Measurements from ENCODE around the gene TSNAX. TPM values are rescaled to one million over a fixed set of nuclear protein-coding genes. Genes with fewer than 3 reads are reported as not detected.

Gene TSNAX
- total RNA-seq, 1 experiment from 2014 or later, result 26.8 TPM

- Histone ChIP-seq H3K9me3 (no peaks in the 10 kb centered on the region), H3K27me3 (0 out of 2 replicates have a peak, but pooled peaks cover 3% of the 10 kb centered on the region), H3K36me3 (no peaks in the 10 kb centered on the region), H3K4me3 (no peak overlapping the region)
- no peak for DNase-seq
Observed at GRCh38 chr1:231508497-231508896, 20.0 kb upstream of the TSNAX start.

DNA sequence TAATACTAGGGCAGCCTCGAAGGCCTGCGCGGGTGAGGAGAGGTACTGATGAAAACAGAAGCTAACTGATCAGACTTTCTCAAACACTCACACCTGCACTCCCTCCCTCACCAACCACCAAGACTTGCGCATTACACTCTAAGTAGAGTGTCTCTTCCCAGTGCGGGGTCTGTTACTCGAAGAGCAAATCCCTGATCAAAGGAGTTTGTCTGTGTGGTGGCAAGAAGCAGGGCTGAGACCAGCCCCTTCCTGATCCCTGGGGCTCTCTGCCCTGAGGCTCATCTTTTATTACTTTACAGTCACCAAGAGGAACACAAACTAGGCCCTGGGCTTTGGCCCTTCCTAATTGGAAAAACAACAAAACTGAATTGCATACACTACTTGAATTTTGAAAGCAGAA, 19.5 kb upstream of the TSNAX start:
- H3K36me3 ChIP-seq, result no peaks in the 10 kb centered on the region
- no peaks in the 10 kb centered on the region for H3K9me3 ChIP-seq
- no peaks in the 10 kb centered on the region for H3K27me3 ChIP-seq
- no peak overlapping the region for H3K4me3 ChIP-seq
- DNase-seq, result no peak

DNA sequence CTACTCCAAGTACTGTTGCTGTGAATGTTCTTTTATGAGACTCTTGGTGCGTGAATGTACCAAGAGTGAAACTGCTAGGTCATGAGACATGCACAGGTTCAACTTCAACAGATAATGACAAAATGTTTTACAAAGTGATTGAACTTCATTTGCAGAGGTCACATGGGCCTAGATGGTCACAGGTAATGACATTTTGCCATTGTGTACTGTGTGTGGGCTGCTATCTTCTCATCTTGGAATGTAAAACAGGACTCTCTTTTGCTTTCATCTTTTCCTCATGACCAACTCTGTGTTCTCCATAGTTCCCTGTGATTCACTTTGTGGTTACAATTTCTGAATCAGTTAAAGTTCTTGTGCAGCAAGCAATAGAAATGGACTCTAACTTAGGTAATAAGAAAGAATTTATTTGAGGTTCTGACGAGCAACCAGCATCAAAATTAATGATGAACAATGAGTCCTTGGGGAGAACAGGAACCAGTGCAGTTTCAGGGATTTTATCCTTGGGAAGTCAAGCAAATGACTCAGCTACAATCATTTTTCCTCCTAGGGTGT, 16.2 kb upstream of the TSNAX start:
- no peak for DNase-seq
- Histone ChIP-seq H3K36me3 (no peaks in the 10 kb centered on the region), H3K9me3 (no peaks in the 10 kb centered on the region), H3K4me3 (no peak overlapping the region), H3K27me3 (no peaks in the 10 kb centered on the region)

DNA sequence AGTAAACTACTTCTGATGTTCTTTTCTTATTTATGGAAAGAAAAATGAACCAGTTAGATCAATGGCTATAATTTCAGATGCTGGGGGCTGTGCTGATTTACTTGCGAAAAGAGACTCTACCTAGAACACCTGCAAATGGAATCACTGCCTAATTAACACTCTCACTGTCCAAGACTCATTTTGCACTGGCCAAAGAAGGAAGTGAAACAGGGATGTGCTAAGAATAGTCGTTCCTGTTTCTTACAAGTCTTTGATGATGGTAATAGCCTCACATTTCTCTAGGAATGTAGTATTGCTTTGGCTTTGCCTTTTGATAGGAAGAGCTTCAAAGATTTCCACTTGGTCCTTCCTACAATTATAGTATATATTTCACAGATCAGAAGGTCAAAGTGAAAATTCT, 12.7 kb upstream of the TSNAX start:
- H3K27me3 ChIP-seq, result no peaks in the 10 kb centered on the region
- H3K36me3 ChIP-seq, result no peaks in the 10 kb centered on the region
- DNase-seq, result no peak
- H3K9me3 ChIP-seq, result no peaks in the 10 kb centered on the region
- no peak overlapping the region for H3K4me3 ChIP-seq

GRCh38 chr1:231517076-231517475, 11.4 kb upstream of the TSNAX start:
- no peaks in the 10 kb centered on the region for H3K36me3 ChIP-seq
- H3K27me3 ChIP-seq, result no peaks in the 10 kb centered on the region
- no peaks in the 10 kb centered on the region for H3K9me3 ChIP-seq
- H3K4me3 ChIP-seq, result no peak overlapping the region
- no peak for DNase-seq

DNA sequence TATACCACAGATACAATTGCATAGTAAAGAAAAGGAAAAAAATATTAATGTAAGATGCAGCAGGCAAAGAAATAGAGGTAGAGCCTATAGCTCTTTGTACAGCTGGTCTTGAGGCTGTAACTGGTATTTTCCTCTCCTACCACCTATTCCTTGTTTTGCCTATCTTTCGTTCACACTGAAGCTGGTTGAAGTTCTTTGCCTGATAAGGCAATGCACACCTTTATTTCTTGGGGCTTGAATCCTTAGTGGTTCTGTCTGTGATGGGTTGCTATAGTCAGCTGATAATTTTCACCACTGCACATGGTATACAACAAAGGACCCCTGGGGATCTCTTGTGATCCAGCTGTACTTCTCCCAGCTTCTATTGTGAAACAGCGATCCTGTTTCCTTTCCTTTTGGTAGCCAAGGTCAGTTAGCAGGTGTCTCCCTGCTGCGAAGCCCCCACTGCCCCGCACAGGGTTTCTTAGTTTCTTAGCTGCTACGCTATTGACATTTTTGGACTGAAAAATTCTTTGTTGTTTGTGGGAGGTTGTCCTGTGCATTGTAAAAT, 9.9 kb upstream of the TSNAX start:
- Histone ChIP-seq H3K27me3 (no peaks in the 10 kb centered on the region), H3K36me3 (no peaks in the 10 kb centered on the region), H3K4me3 (no peak overlapping the region)

GRCh38 chr1:231519166-231519565, 9.3 kb upstream of the TSNAX start:
- Histone ChIP-seq H3K27me3 (no peaks in the 10 kb centered on the region), H3K36me3 (no peaks in the 10 kb centered on the region), H3K9me3 (no peaks in the 10 kb centered on the region), H3K4me3 (no peak overlapping the region)
- DNase-seq, result no peak

More for the DNA sequence above, 9.9 kb upstream of the TSNAX start:
- DNase-seq, result no peak
- no peaks in the 10 kb centered on the region for H3K9me3 ChIP-seq

GRCh38 chr1:231522038-231522437, 6.4 kb upstream of the TSNAX start:
- Histone ChIP-seq H3K4me3 (no peak overlapping the region), H3K36me3 (no peaks in the 10 kb centered on the region), H3K27me3 (no peaks in the 10 kb centered on the region), H3K9me3 (no peaks in the 10 kb centered on the region)
- no peak for DNase-seq

- H3K36me3 ChIP-seq, result no peaks in the 10 kb centered on the region
- no peaks in the 10 kb centered on the region for H3K9me3 ChIP-seq
Observed at GRCh38 chr1:231522931-231523642, 5.4 kb upstream of the TSNAX start.

GRCh38 chr1:231523816-231524215, 4.7 kb upstream of the TSNAX start:
- H3K36me3 ChIP-seq, result no peaks in the 10 kb centered on the region
- no peak overlapping the region for H3K4me3 ChIP-seq
- H3K27me3 ChIP-seq, result no peaks in the 10 kb centered on the region
- no peaks in the 10 kb centered on the region for H3K9me3 ChIP-seq
- DNase-seq, result no peak

More at GRCh38 chr1:231522931-231523642, 5.4 kb upstream of the TSNAX start:
- Histone ChIP-seq H3K4me3 (no peak overlapping the region), H3K27me3 (no peaks in the 10 kb centered on the region)
- no peak for DNase-seq

GRCh38 chr1:231526536-231526935, 1.9 kb upstream of the TSNAX start:
- no peak for DNase-seq
- Histone ChIP-seq H3K9me3 (no peaks in the 10 kb centered on the region), H3K4me3 (no peak overlapping the region)

DNA sequence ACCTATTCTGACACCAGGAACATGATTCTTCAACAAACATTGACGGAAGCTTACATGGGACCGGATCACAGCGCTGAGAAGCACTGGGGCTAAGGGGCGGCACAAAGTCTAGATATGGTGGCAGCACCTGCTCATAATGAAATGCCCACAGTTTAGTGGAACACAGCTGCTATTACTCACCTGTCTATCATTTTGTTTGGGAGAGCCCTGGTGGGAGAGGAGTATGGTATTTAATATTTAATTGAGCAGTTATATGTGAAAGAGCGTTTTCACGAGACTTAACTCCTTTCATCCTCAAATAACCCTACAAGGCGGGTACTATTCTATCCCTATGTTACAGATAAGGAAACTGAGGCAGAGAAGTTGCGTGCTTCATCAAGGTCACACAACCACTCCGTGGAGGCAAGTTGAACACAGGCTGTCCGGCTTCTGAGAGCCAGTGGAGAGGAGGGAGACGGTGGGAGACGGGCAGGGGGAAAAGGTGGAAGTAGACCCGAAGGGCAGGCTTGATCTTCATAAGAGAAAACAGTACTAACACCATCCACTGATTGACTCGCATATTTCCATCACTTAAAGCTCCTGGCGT, 790 bp upstream of the TSNAX start:
- Histone ChIP-seq H3K4me3 (peak overlapping the region; percentile 87), H3K9me3 (no peaks in the 10 kb centered on the region), H3K36me3 (peaks cover 20% of the 10 kb centered on the region), H3K27me3 (no peaks in the 10 kb centered on the region)
- no peak for DNase-seq

More at GRCh38 chr1:231526536-231526935, 1.9 kb upstream of the TSNAX start:
- H3K36me3 ChIP-seq, result peaks cover 18% of the 10 kb centered on the region
- no peaks in the 10 kb centered on the region for H3K27me3 ChIP-seq

GRCh38 chr1:231533240-231533639, 4.8 kb downstream of the TSNAX start:
- no peak overlapping the region for H3K4me3 ChIP-seq
- no peak for DNase-seq
- peaks cover 62% of the 10 kb centered on the region for H3K36me3 ChIP-seq
- H3K27me3 ChIP-seq, result no peaks in the 10 kb centered on the region
- no peaks in the 10 kb centered on the region for H3K9me3 ChIP-seq

DNA sequence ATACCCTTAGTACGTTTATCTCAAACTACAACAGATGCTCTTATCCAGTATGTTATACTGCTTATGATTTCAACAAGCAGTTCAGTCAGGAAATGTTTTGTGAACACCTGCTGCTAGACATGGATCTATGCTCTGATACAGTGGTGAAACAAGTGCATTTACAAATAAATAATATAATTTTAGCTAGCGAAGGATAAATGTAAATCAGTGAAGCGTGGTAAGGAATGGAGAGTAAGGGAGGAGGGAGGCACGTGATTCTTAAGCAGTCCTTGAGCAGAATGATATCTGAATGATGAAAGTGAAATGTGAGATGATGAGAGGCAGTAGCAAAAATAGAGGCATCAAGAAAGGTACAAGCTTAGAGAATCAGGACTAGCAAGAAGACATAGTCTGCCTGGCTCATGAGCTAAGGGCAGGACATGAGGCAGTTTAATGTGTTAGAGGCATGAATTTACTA, 6.3 kb downstream of the TSNAX start:
- Histone ChIP-seq H3K4me3 (no peak overlapping the region), H3K36me3 (peaks cover 70% of the 10 kb centered on the region), H3K27me3 (no peaks in the 10 kb centered on the region), H3K9me3 (peaks cover 5% of the 10 kb centered on the region)
- no peak for DNase-seq

DNA sequence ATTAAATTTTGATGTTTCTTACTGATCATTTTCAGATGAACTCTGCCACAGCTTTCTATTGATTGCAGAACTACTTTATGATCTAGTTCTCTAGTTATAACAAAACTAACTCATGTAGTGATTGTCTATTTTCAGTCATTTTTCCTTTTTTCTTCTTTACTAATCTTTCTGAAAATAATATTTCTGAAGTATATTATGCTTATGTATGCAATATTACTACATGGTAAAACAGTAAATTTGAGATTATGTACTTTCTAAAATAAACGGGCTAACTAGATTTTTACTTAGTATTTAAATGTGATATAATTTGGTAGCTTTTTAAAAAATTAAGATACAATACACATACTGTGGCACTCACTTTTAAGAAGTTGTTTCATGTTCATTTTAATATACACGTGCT, 7.6 kb downstream of the TSNAX start:
- Histone ChIP-seq H3K36me3 (peaks cover 76% of the 10 kb centered on the region), H3K27me3 (no peaks in the 10 kb centered on the region), H3K4me3 (no peak overlapping the region), H3K9me3 (peaks cover 18% of the 10 kb centered on the region)
- no peak for DNase-seq

DNA sequence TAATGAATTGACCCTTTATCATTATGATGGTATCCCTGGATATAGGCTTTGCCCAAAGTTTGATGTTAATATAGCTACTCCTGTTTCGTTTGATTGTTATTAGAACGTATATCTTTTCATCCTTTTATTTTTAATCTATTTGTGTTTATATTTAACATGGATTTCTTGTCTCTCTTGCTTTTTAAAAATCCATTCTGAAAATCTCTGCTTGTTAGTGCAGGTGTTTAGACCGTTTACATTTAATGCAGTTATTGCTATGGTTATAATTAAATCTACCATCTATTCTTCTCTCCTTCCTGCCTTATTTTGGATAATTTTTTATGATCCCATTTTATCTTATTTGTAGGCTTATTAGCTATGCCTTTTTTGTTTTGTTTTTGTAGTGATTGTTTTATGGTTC, 12.4 kb downstream of the TSNAX start:
- Histone ChIP-seq H3K9me3 (peaks cover 18% of the 10 kb centered on the region), H3K27me3 (no peaks in the 10 kb centered on the region), H3K4me3 (no peak overlapping the region), H3K36me3 (peaks cover 83% of the 10 kb centered on the region)
- DNase-seq, result no peak

GRCh38 chr1:231541842-231542241, 13.4 kb downstream of the TSNAX start:
- Histone ChIP-seq H3K36me3 (peaks cover 73% of the 10 kb centered on the region), H3K9me3 (peaks cover 18% of the 10 kb centered on the region), H3K27me3 (no peaks in the 10 kb centered on the region), H3K4me3 (no peak overlapping the region)
- no peak for DNase-seq

Data from MG63 (cell line).